ENCODE measurements around the gene NUDT10. TPM values are rescaled to one million over a fixed set of nuclear protein-coding genes. Genes with fewer than 3 reads are reported as not detected.

The NUDT10 gene
- total RNA-seq, 1 donor from 2014 or later: 1.0 TPM

Other genes with a start within 250 kb of the NUDT10 start
- gene NUDT11, start 163.8 kb downstream of the NUDT10 start, total RNA-seq: 3.7 TPM